Measurements from ENCODE around the gene SMIM20.

SMIM20 gene

GRCh38 chr4:25954293-25954904 is 40.4 kb downstream of the SMIM20 start:
- DNase-seq (ENCODE audit: low read depth) = no peak

- no peak for DNase-seq (ENCODE audit: low read depth)
These were observed 41.7 kb downstream of the SMIM20 start for GRCh38 chr4:25955705-25956104.

GRCh38 chr4:25956260-25956659 is 42.2 kb downstream of the SMIM20 start:
- DNase-seq (ENCODE audit: low read depth) = no peak

- no peak for DNase-seq (ENCODE audit: low read depth)
These were observed 44.1 kb downstream of the SMIM20 start for GRCh38 chr4:25958110-25958509.

DNA sequence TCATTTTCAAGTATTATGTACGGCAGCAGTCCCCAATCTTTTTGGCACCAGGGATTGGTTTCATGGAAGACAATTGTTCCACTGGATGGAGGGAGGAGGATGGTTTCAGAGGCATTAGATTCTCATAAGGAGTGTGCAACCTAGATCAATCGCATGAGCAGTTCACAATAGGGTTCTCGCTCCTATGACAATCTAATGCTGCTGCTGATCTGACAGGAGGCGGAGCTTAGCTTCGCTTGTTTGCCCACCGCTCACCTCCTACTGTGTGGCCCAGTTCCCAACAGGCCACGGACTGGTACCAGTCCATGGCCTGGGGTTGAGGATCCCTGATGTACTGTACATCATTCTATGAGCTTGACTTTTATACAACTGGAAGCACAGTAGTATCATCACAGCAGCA is 48.4 kb downstream of the SMIM20 start:
- no peak for DNase-seq (ENCODE audit: low read depth)

- DNase-seq (ENCODE audit: low read depth) = no peak
These were observed 51.6 kb downstream of the SMIM20 start for GRCh38 chr4:25965629-25966028.

DNA sequence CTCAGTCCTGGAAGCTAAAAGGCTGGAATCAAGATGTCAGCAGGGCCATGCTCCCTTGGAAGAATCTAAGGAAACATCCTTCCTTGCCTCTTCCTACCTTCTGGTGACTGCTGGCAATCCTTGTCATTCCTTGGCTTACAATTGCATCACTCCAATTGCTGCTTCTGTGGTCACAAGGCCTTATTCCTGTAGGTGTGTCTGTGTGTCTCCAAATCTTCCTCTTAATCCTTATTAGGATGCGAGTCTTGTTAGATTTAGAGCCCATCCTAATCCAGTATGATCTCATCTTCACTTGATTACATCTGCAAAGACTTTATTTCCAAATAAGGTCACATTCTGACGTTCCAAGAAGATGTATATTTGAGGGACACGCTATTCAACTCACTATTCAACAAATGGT is 52.2 kb downstream of the SMIM20 start:
- DNase-seq (ENCODE audit: low read depth) = peak; percentile 69

DNA sequence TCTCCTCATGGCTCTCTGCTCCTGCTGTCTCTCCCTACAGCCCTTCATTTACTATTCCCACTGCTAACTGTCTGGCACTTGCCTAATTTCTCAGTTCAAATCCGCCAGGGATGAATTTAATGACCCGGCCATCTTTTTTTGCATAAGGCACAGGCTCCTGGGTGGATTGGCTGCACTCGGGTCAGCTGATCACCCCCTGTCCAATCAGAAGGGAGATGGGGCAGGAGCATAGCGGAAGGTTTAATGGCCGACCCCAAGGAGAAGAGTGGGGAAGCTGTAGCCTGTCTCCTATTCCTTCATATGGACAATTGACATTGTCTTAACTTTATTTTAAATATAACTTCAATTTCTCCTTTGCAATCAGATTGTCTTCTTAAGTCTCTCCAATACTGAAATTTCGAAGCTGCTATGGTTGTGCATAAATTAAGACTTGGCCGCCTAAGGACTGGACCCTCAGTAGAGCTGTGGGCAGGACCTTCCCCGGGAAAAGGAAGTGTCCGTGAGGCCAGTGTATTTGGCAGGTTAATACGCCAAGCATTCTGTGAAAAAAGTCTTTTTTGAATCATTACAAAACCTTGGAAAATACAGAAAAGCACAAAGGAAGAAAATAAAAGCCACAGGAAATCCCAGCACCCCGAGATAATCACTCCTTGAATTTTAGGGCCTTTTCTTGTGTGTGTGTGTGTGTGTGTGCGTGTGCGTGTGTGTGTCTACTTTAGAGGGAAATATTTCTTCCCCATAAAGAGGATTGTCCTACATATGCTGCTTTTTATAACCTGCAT is 55.5 kb downstream of the SMIM20 start:
- DNase-seq (ENCODE audit: low read depth) = no peak

- peak; percentile 47 for DNase-seq (ENCODE audit: low read depth)
These were observed 56.2 kb downstream of the SMIM20 start for GRCh38 chr4:25970226-25970675.

DNA sequence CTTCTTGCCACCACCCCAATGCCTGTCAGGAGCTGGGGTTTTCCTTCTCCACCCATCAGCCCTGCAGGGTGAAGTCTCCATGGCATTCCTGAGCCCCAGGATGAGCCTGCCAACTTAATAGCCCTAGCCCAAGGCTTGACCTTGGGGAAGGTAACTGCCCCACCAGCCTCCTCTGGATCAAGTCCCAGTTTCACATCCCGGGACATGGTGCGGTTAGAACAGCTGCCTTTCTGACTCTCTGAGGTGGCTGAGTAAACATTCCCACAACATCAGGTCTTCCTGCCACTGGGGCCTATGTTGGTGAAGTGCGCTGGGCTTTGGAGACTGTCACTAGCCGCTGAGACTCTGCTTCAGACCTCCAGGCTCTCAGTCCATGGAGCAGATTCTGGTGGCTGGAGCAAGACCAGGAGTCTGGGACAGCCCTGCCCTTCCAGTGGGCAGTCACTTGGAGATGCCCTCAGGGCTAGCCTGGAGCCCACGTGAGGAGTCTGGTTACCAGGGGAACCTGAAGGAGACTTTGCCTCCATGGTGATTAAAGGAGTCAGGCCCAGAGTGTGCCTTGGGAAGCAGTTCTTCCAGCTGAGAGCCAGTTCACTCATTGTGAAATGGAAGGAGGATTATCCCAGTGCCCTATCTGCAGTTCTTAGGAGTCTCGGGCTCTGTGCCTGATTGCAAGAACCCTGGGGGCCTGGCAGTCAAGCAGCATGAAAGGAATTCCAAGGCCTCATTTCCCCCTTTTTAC is 56.8 kb downstream of the SMIM20 start:
- peak; percentile 31 for DNase-seq (ENCODE audit: low read depth)

GRCh38 chr4:25972366-25972765 is 58.3 kb downstream of the SMIM20 start:
- DNase-seq (ENCODE audit: low read depth) = no peak

DNA sequence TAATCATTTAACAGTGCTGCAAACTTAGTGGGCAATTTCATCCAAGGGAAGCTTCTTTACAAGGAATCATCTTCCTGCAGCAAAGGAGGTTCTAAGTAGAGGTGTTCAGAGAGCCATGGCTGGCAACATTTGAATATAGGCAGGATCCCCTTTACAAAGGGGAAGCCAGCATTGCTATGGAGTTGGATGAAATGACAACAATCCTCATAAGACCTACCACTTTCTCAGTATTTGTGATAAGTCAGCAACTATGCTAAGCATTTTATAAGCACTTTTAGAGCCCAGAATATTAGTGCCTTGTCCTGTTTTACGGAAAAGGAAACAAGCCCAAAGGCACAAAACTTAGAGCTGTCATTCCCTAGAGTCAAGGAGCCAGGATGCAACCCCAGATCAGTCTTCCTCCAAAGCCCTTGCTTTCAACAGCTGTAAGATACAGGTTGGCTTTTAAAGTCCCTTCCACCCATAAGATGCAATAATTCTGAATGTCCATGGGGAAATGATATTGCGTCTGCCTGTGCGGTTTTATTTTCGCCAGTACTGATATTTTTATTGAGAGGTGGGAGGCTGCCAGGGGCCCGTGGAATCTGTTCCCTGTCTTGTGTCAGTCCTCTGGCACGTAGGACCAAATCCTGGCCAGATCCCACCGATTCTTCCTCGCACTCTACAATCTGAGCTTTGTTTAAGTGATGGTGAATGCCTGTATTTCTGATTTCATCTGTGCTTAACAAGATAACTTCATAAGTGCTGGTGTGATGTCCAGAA is 59.1 kb downstream of the SMIM20 start:
- DNase-seq (ENCODE audit: low read depth) = no peak

- DNase-seq (ENCODE audit: low read depth) = no peak
These were observed 62.8 kb downstream of the SMIM20 start for GRCh38 chr4:25976780-25977179.

DNA sequence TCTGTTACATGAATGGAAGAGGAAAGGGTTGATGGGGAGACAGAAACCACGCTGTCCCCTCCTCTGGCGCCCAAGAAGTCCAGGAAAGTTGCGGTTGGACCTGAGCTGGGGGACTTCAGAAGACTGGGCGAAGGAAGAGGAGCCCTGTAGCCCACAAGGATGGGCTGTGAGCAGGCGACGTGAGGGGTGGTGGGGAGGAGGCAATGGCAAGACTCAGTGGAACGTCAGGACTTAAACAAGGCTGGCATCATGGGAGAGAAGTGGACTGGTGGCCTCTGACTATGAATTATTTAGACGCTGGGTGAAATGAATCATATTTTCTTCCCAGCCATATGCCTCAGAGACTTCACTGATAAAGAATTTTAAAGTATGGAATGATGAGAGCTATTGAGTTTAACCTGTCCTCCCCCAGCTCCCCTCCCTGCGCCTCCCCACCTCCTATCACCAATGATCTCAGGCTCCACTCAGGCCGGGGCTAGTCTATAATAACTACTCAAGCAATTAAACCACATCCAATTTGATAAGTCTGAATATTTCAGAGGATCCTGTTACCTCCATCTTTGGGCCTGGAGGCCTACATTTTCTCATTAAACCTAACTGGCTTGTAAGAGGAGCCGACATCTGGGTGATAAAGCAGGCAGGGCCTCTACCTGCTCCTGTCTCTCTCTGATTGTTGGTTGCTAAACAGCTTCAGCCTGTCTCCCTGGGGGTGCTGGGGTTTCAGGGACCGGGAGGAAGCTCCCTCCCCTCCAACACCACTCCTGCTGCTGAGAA is 63.6 kb downstream of the SMIM20 start:
- DNase-seq (ENCODE audit: low read depth) = no peak

- no peak for DNase-seq (ENCODE audit: low read depth)
These were observed 64.3 kb downstream of the SMIM20 start for GRCh38 chr4:25978327-25978726.
